C4-2B (cell line): ENCODE data around the gene FOS.

Source experiments
- ZFX ChIP-seq: fragments of 450-650 bp; IDR thresholded peaks from 2 replicates; pipeline ENCODE4 v1.6.1; 2017
- TF ChIP-seq, protein P1 (sequence below): fragments of 450-650 bp; conservative IDR thresholded peaks from 2 replicates; pipeline ENCODE4 v1.5.1; 2017; ENCODE audit warnings: mild to moderate bottlenecking

DNA sequence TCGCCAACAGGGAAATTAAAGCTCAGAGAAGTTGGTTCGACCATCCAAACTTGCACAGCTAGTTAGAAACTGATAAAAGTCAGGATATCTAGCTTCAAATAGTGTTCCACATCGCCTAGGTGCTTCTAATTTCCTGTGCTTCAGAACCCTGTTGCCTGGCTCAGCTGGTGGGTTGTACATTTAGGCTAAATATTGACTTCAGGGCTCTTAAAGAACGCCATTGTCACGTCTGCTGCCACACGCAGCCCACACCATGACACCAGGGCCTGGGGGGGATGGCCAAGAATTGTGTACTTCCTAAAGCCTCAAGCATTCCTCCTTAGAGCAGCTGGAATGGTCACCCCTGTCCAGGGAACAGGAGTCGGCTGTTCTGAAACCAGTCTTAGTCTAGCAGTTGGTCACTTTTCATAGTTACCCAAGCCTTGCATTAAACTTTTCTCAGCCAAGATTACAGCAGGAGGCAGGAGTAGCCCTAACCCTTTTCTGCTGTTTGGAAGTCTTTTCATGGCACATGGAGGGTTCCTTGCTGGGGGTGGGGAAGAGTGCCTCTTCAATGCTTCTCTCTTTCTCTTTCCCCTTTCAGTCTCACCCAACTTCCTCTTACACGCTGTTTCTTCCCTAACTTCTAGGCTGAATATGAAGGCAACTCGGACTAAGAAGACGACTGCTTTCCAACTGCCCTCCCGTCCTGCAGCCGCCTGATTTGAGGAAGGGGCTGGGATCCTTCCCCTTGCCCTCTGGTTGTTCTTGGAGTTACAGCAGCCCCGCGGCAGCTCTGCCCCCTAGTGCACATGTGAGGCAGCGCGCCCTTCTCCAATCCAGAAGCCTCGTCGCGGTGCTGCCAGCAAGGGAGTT lies 17.1 kb downstream of the FOS start:
- TF ChIP-seq, protein P1, sequence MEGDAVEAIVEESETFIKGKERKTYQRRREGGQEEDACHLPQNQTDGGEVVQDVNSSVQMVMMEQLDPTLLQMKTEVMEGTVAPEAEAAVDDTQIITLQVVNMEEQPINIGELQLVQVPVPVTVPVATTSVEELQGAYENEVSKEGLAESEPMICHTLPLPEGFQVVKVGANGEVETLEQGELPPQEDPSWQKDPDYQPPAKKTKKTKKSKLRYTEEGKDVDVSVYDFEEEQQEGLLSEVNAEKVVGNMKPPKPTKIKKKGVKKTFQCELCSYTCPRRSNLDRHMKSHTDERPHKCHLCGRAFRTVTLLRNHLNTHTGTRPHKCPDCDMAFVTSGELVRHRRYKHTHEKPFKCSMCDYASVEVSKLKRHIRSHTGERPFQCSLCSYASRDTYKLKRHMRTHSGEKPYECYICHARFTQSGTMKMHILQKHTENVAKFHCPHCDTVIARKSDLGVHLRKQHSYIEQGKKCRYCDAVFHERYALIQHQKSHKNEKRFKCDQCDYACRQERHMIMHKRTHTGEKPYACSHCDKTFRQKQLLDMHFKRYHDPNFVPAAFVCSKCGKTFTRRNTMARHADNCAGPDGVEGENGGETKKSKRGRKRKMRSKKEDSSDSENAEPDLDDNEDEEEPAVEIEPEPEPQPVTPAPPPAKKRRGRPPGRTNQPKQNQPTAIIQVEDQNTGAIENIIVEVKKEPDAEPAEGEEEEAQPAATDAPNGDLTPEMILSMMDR = peak; percentile 99
- TF ChIP-seq ZFX = no peak
